Measurements from ENCODE around the gene KANK4. TPM values are rescaled to one million over a fixed set of nuclear protein-coding genes. Genes with fewer than 3 reads are reported as not detected.
"Not testable (repeated sequence)": the region's sequence is repeated elsewhere in the genome, so short reads cannot be mapped to it uniquely, and the experiment has no call there.

KANK4 gene
- total RNA-seq, 1 donor from 2014 or later = 0.21 TPM

GRCh38 chr1:62240651-62241370 lies 78.4 kb downstream of the KANK4 start:
- DNase-seq (ENCODE audit: low read depth) = no peak

- DNase-seq (ENCODE audit: low read depth) = not testable (repeated sequence)
These were observed 79.4 kb downstream of the KANK4 start for GRCh38 chr1:62239652-62240403.

DNA sequence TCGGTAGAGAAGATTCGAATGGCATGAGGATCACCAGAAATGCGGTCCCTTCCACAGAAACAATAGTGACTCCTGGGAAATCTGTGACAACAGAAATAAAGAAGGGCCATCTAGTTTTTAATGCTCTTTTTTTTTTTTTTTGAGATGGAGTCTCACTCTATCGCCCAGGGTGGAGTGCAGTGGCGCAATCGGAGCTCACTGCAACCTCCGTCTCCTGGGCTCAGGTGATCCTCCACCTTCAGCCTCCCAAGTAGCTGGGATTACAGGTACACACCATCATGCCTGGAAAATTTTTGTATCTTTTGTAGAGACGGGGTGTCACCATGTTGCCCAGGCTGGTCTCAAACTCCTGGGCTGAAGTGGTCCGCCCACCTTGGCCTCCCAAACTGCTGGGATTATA lies 80.7 kb downstream of the KANK4 start:
- DNase-seq (ENCODE audit: low read depth) = no peak

GRCh38 chr1:62237950-62238374 lies 81.3 kb downstream of the KANK4 start:
- no peak for DNase-seq (ENCODE audit: low read depth)

- DNase-seq (ENCODE audit: low read depth) = no peak
These were observed 81.9 kb downstream of the KANK4 start for GRCh38 chr1:62237361-62237760.

GRCh38 chr1:62235576-62235975 lies 83.7 kb downstream of the KANK4 start:
- DNase-seq (ENCODE audit: low read depth) = no peak

- DNase-seq (ENCODE audit: low read depth) = no peak
These were observed 84.5 kb downstream of the KANK4 start for GRCh38 chr1:62234688-62235087.

- no peak for DNase-seq (ENCODE audit: low read depth)
These were observed 85.2 kb downstream of the KANK4 start for GRCh38 chr1:62233926-62234450.

GRCh38 chr1:62232871-62233278 lies 86.4 kb downstream of the KANK4 start:
- no peak for DNase-seq (ENCODE audit: low read depth)

- no peak for DNase-seq (ENCODE audit: low read depth)
These were observed 88.5 kb downstream of the KANK4 start for GRCh38 chr1:62230718-62231117.

DNA sequence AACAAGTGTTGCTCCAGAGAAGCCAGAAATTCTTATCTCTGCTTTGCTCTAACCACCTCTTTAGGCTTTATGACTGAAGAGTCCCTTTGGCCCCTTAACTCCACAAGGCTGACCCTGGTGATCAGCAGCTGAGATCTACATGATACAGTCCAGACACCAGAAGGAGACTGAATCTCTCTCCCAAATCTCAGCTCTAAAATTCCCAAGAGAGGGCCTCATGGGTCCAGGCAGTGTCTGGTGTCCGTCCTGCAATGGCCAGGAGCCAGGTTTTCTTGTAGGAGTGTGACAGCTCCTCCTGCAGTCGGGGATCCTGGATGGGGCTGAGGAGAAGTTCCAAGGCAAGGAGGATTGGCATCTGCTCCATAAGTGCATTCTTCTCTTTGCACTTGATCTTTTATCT lies 89.3 kb downstream of the KANK4 start:
- DNase-seq (ENCODE audit: low read depth) = no peak

DNA sequence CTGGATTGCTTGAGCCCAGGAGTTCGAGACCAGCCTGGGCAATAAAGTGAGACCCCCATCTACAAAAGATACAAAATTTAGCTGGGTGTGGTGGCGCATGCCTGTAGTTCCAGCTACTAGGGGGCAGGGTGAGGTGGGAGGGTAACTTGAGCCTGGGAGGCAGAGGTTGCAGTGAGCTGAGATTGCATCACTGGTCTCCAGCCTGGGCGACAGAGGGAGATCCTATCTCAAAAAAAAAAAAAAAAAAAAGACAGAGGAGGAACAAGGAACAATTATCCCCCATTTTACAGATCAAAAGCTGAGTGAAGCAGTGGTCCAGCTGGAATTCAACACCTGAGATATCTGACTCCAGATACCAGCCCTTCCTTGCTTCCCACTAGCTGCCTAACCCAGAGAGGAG lies 89.8 kb downstream of the KANK4 start:
- no peak for DNase-seq (ENCODE audit: low read depth)

GRCh38 chr1:62228883-62229187 lies 90.4 kb downstream of the KANK4 start:
- DNase-seq (ENCODE audit: low read depth) = no peak

GRCh38 chr1:62228136-62228882 lies 90.9 kb downstream of the KANK4 start:
- no peak for DNase-seq (ENCODE audit: low read depth)

DNA sequence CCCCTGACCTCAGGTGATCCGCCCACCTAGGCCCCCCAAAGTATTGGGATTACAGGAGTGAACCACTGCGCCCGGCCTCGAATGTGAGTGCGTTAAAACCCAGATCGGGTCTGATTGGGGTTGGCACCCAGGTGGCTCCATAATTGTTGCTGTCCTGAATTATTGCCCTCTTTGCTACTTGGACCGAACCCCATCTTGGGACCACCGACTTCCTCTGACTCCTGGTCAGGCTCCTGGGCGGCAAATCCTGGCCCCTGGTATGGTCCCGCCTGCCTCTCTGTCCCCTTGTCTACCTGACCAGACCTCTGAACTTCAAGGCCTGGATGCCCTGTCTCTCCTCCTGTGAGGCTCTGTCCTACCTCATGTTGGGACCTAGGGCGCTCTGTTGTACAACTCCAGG lies 91.7 kb downstream of the KANK4 start:
- no peak for DNase-seq (ENCODE audit: low read depth)

DNA sequence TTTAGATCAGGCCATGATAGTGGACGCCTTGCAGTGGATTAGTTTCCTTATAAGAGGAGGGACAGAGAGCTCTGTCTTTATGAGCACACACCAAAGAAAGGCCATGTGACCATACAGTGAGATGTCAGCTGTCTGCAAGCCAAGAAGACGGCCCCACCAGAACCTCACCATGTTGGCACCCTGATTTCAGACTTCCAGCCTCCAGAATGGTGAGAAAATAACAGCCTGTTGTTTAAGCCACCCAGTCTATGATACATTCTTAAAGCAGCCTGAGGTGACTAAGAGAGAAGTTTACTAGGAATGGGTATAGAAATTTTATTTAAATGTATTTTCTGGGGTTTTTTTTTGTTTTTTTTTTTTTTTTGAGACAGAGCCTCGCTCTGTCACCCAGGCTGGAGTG lies 95.1 kb downstream of the KANK4 start:
- no peak for DNase-seq (ENCODE audit: low read depth)

DNA sequence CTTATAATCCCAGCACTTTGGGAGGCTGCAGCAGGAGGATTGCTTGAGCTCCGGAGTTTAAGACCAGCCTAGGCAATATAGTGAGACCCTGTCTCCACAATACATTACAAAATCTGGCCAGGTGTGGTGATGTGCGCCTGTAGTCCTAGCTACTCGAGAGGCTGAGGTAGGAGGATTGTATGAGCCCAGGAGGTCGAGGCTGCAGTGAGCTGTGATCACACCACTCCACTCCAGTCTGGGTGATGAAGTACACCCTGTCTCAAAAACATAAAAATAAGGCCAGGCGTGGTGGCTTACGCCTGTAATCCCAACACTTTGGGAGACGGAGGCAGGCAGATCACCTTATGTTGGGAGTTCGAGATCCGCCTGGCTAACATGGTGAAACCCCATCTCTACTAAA lies 96.9 kb downstream of the KANK4 start:
- DNase-seq (ENCODE audit: low read depth) = no peak

DNA sequence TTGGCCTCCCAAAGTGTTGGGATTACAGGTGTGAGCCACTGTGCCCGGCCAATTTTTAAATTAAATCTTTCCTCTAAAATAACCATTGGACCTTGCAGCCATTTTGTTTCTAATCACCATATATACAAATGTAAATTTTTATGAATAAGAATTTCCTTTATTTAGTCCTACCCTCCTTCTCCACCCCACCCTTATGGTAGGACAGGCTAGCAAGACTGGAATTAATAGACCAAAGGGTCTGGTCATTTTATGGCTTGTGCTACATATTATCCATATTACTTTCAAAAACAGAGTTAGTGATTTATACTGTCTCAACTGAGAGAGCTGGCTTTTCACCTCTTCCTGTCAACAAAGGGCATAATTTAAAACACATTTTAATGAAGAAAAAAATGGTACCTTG lies 98.1 kb downstream of the KANK4 start:
- DNase-seq (ENCODE audit: low read depth) = no peak

DNA sequence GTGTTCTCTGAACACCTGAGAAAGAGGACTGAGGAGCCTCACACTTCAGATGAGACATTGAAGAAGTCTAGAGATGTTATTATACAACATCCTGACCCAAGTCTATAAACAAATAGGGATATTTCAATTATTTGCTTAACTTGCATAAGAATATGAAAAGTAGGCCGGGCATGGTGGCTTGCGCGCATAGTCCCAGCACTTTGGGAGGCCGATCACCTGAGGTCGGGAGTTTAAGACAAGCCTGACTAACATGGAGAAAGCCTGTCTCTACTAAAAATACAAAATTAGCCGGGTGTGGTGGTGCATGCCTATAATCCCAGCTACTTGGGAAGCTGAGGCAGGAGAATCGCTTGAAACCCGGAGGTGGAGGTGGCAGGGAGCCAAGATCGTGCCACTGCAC lies 98.8 kb downstream of the KANK4 start:
- not testable (repeated sequence) for DNase-seq (ENCODE audit: low read depth)

DNA sequence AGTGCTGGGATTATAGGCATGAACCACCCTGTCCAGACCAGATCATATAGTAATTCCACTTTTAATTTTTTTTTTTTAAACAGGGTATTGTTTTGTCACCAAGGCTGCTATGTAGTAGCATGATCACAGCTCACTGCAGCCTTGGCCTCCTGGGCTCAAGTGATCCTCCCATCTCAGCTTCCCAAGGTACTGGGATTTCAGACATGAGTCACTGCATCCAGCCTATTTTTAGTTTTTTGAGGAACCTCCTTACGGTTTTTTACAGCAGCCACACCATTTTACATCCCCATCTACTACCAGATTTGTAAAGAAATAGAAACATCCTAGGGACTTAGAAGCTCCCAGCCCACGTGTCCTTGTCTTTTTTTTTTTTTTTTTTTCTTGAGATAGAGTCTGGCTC lies 100.6 kb downstream of the KANK4 start:
- peak; percentile 36 for DNase-seq (ENCODE audit: low read depth)

DNA sequence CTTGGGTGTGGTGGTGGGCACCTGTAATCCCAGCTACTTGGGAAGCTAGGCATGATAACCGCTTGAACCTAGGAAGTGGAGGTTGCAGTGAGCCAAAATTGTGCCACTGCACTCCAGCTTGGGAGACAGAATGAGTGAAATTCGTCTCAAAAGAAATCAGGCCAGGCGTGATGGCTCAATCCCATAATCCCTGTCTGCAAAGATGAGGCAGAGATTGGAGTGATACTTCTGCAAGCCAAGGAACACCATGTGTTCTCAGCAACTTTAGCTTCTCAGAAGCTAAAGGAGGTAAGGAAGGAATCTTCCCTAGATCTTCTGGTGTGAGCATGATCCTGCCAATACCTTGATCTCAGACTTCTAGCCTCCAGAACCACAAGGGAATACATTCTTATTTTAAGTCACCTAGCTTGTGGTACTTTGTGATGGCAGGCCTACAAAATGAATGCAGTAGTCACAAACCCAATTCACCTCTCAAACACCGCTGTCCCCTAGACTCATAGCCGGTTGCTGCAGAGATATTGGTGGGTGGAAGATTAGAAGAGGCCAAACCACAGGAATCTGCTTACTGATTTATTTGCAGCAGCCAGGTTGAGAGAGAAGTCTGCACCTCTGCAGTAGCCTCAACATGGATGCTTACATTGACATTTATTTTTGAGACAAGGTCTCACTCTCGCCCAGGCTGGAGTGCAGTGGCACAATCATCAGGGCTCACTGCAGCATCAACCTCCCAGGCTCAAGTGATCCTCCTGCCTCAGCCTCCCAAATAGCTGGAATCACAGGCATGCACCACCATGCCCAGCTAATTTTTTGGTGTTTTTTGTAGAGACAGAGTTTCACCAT lies 105.9 kb downstream of the KANK4 start:
- DNase-seq (ENCODE audit: low read depth) = no peak

Data from myocyte (in vitro differentiated cells).